ENCODE results near the gene ZNF487. TPM values are rescaled to one million over a fixed set of nuclear protein-coding genes. Genes with fewer than 3 reads are reported as not detected.

Gene ZNF487
- total and polyA plus RNA-seq, 2 of the 13 experiments (the other 11 are each of a cell fraction or from before 2014, with no cell fraction given), result 7.4 to 8.8 TPM

DNA sequence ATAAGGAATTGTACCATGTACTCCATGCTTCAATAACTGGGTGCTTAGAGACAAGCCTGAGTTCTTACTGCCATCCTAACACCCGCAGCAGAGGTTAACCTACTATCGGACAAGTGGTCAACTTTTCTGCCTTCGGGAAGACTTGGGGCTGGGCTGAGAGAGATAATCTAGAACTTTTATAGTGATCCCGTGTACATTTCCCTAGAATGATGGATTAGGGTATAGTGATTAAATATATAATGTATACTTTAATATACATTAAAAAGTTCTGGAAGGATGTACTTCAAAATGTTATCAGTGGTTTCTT is 15.8 kb upstream of the ZNF487 start (continued):
- TF ChIP-seq, protein P1, sequence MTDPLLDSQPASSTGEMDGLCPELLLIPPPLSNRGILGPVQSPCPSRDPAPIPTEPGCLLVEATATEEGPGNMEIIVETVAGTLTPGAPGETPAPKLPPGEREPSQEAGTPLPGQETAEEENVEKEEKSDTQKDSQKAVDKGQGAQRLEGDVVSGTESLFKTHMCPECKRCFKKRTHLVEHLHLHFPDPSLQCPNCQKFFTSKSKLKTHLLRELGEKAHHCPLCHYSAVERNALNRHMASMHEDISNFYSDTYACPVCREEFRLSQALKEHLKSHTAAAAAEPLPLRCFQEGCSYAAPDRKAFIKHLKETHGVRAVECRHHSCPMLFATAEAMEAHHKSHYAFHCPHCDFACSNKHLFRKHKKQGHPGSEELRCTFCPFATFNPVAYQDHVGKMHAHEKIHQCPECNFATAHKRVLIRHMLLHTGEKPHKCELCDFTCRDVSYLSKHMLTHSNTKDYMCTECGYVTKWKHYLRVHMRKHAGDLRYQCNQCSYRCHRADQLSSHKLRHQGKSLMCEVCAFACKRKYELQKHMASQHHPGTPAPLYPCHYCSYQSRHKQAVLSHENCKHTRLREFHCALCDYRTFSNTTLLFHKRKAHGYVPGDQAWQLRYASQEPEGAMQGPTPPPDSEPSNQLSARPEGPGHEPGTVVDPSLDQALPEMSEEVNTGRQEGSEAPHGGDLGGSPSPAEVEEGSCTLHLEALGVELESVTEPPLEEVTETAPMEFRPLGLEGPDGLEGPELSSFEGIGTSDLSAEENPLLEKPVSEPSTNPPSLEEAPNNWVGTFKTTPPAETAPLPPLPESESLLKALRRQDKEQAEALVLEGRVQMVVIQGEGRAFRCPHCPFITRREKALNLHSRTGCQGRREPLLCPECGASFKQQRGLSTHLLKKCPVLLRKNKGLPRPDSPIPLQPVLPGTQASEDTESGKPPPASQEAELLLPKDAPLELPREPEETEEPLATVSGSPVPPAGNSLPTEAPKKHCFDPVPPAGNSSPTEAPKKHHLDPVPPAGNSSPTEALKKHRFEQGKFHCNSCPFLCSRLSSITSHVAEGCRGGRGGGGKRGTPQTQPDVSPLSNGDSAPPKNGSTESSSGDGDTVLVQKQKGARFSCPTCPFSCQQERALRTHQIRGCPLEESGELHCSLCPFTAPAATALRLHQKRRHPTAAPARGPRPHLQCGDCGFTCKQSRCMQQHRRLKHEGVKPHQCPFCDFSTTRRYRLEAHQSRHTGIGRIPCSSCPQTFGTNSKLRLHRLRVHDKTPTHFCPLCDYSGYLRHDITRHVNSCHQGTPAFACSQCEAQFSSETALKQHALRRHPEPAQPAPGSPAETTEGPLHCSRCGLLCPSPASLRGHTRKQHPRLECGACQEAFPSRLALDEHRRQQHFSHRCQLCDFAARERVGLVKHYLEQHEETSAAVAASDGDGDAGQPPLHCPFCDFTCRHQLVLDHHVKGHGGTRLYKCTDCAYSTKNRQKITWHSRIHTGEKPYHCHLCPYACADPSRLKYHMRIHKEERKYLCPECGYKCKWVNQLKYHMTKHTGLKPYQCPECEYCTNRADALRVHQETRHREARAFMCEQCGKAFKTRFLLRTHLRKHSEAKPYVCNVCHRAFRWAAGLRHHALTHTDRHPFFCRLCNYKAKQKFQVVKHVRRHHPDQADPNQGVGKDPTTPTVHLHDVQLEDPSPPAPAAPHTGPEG (CRISPR knock-in tag; IDR thresholded peaks at IDR 0.05), result no peak
- TF ChIP-seq TOPORS (CRISPR knock-in tag; IDR thresholded peaks at IDR 0.05), result no peak
- no peak for TF ChIP-seq HMGA1 (CRISPR knock-in tag; conservative IDR thresholded peaks at IDR 0.05)
- TF ChIP-seq RORA (CRISPR knock-in tag; IDR thresholded peaks at IDR 0.05), result no peak
- no peak for TF ChIP-seq ZFY (CRISPR knock-in tag; IDR thresholded peaks at IDR 0.05)
- TF ChIP-seq ZFP82 (CRISPR knock-in tag; IDR thresholded peaks at IDR 0.05; ENCODE audit: borderline replicate concordance), result no peak
- TF ChIP-seq ZSCAN29 (CRISPR knock-in tag; conservative IDR thresholded peaks at IDR 0.05), result 0 out of 2 replicates have a peak, but pooled peaks have one; percentile 5
- TF ChIP-seq TRIM24 (CRISPR knock-in tag; IDR thresholded peaks at IDR 0.05), result 0 out of 2 replicates have a peak, but pooled peaks have one; percentile 1
- no peak for TF ChIP-seq NFATC3 (CRISPR knock-in tag; IDR thresholded peaks at IDR 0.05)
- TF ChIP-seq HOXA7 (CRISPR knock-in tag; IDR thresholded peaks at IDR 0.05), result 0 out of 2 replicates have a peak, but pooled peaks have one; percentile 18
- TF ChIP-seq NCOA1 (CRISPR knock-in tag; IDR thresholded peaks at IDR 0.05), result no peak
- no peak for TF ChIP-seq ZFP1 (CRISPR knock-in tag; IDR thresholded peaks at IDR 0.05)
- no peak for TF ChIP-seq ESRRA (CRISPR knock-in tag; IDR thresholded peaks at IDR 0.05; ENCODE audit: low read depth)
- peak; percentile 3; the same call in 1 of the 2 replicates for TF ChIP-seq SP2 (CRISPR knock-in tag; IDR thresholded peaks at IDR 0.05)
- TF ChIP-seq, protein P2, sequence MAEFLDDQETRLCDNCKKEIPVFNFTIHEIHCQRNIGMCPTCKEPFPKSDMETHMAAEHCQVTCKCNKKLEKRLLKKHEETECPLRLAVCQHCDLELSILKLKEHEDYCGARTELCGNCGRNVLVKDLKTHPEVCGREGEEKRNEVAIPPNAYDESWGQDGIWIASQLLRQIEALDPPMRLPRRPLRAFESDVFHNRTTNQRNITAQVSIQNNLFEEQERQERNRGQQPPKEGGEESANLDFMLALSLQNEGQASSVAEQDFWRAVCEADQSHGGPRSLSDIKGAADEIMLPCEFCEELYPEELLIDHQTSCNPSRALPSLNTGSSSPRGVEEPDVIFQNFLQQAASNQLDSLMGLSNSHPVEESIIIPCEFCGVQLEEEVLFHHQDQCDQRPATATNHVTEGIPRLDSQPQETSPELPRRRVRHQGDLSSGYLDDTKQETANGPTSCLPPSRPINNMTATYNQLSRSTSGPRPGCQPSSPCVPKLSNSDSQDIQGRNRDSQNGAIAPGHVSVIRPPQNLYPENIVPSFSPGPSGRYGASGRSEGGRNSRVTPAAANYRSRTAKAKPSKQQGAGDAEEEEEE (CRISPR knock-in tag; IDR thresholded peaks at IDR 0.05; ENCODE audit: borderline replicate concordance), result no peak
- TF ChIP-seq, protein P3, sequence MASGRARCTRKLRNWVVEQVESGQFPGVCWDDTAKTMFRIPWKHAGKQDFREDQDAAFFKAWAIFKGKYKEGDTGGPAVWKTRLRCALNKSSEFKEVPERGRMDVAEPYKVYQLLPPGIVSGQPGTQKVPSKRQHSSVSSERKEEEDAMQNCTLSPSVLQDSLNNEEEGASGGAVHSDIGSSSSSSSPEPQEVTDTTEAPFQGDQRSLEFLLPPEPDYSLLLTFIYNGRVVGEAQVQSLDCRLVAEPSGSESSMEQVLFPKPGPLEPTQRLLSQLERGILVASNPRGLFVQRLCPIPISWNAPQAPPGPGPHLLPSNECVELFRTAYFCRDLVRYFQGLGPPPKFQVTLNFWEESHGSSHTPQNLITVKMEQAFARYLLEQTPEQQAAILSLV (CRISPR knock-in tag; IDR thresholded peaks at IDR 0.05; ENCODE audit: borderline replicate concordance), result no peak
- TF ChIP-seq, protein P4, sequence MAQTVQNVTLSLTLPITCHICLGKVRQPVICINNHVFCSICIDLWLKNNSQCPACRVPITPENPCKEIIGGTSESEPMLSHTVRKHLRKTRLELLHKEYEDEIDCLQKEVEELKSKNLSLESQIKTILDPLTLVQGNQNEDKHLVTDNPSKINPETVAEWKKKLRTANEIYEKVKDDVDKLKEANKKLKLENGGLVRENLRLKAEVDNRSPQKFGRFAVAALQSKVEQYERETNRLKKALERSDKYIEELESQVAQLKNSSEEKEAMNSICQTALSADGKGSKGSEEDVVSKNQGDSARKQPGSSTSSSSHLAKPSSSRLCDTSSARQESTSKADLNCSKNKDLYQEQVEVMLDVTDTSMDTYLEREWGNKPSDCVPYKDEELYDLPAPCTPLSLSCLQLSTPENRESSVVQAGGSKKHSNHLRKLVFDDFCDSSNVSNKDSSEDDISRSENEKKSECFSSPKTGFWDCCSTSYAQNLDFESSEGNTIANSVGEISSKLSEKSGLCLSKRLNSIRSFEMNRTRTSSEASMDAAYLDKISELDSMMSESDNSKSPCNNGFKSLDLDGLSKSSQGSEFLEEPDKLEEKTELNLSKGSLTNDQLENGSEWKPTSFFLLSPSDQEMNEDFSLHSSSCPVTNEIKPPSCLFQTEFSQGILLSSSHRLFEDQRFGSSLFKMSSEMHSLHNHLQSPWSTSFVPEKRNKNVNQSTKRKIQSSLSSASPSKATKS (CRISPR knock-in tag; IDR thresholded peaks at IDR 0.05), result peak; percentile 25; the same call in 1 of the 2 replicates
- TF ChIP-seq ZNF33B (CRISPR knock-in tag; IDR thresholded peaks at IDR 0.05), result peak; percentile 1; the same call in 1 of the 2 replicates
- peak; percentile 5; the same call in 1 of the 2 replicates for TF ChIP-seq HDAC2 (CRISPR knock-in tag; IDR thresholded peaks at IDR 0.05)
- no peak for TF ChIP-seq ZNF674 (CRISPR knock-in tag; IDR thresholded peaks at IDR 0.05; ENCODE audit: low read depth)
- no peak for TF ChIP-seq ZSCAN22 (CRISPR knock-in tag; IDR thresholded peaks at IDR 0.05)
- TF ChIP-seq FOSL1 (CRISPR knock-in tag; IDR thresholded peaks at IDR 0.05; ENCODE audit: borderline replicate concordance), result no peak

Measured in HepG2 (cell line).